Esophagus muscularis mucosa (tissue), 4 donors: Measurements from ENCODE around the gene PRKCE. TPM values are rescaled to one million over a fixed set of nuclear protein-coding genes. Genes with fewer than 3 reads are reported as not detected.
"Not testable (repeated sequence)": the region's sequence is repeated elsewhere in the genome, so short reads cannot be mapped to it uniquely, and the experiment has no call there.

ENCODE experiments used
- DNase-seq: peaks from one replicate; pipeline ENCODE4 v3.0.0-alpha.2; 2017; ENCODE audit errors: extremely low spot score
- H3K27ac ChIP-seq, 4 donors: fragments of 200-600 bp; sonication (generic); replicated peaks in 1 of 4; 1 replicate in 3 of 4; 2 replicates in 1 of 4; pipeline ENCODE4 v1.5.1; 2016 to 2019; ENCODE audit warnings: mild to moderate bottlenecking in 1 of 4
- H3K27me3 ChIP-seq, 4 donors: fragments of 200-600 bp; sonication (generic); one replicate each; pipeline versions ENCODE4 v1.5.1 to v1.6.0; 2016 to 2019
- H3K36me3 ChIP-seq, 4 donors: fragments of 200-600 bp; sonication (generic); one replicate each; pipeline ENCODE4 v1.5.1; 2016 to 2019
- H3K4me1 ChIP-seq, 4 donors: fragments of 200-600 bp; sonication (generic); one replicate each; pipeline ENCODE4 v1.5.1; 2016 to 2019
- H3K4me3 ChIP-seq, 4 donors: fragments of 200-600 bp; sonication (generic); 1 replicate in 2 of 4; 2 replicates in 2 of 4; pipeline ENCODE4 v1.5.1; 2016 to 2019; ENCODE audit warnings: mild to moderate bottlenecking in 4 of 4, moderate library complexity in 1 of 4
- H3K9me3 ChIP-seq, 4 donors: fragments of 200-600 bp; sonication (generic); 1 replicate in 3 of 4; 2 replicates in 1 of 4; pipeline ENCODE4 v1.5.1; 2016 to 2019
- EP300 ChIP-seq: sonication (generic); formaldehyde crosslinking; IDR thresholded peaks from one replicate; pipeline ENCODE4 v1.6.1; 2017; ENCODE audit warnings: antibody characterized with exemption
- POLR2A ChIP-seq: fragments of 450-650 bp; IDR thresholded peaks from one replicate; pipeline ENCODE4 v1.6.1; 2017; ENCODE audit warnings: antibody characterized with exemption, moderate library complexity, mild to moderate bottlenecking, low read depth
- POLR2AphosphoS5 ChIP-seq, 2 donors: sonication (generic); formaldehyde crosslinking; IDR thresholded peaks; one replicate each; pipeline ENCODE4 v1.6.1; 2017; ENCODE audit warnings: antibody characterized with exemption in 2 of 2
- WGBS: methylation state at CpG from one replicate; pipeline ENCODE4 v1.1.5; 2018; 5-methylcytosine and 5-hydroxymethylcytosine counted together
- intact Hi-C: fragments of 100-400 bp; cut with DNase I; formaldehyde crosslinking; loops from one replicate; pipeline ENCODE4 v1.15.1; 2023
- total RNA-seq, 4 donors: library from RNA; depleted of rRNA; stranded (reverse); fragments of >200 nt; gene quantifications; one replicate each; pipeline versions ENCODE4 v1.1.0 to v1.2.1, GENCODE V29; 2016
- TF ChIP-seq, protein P1 (sequence below), 3 experiments: fragments of 200-600 bp in 2 of 3; fragments of 450-650 bp in 1 of 3; sonication (generic) in 2 of 3; IDR thresholded peaks; one replicate each; pipeline ENCODE4 v1.5.1; 2017 to 2019; ENCODE audit warnings: antibody characterized with exemption in 3 of 3, mild to moderate bottlenecking in 2 of 3, moderate library complexity in 1 of 3

Gene PRKCE
- total RNA-seq, 4 donors from 2014 or later: 11.6 to 21.1 (median 13.0) TPM

DNA sequence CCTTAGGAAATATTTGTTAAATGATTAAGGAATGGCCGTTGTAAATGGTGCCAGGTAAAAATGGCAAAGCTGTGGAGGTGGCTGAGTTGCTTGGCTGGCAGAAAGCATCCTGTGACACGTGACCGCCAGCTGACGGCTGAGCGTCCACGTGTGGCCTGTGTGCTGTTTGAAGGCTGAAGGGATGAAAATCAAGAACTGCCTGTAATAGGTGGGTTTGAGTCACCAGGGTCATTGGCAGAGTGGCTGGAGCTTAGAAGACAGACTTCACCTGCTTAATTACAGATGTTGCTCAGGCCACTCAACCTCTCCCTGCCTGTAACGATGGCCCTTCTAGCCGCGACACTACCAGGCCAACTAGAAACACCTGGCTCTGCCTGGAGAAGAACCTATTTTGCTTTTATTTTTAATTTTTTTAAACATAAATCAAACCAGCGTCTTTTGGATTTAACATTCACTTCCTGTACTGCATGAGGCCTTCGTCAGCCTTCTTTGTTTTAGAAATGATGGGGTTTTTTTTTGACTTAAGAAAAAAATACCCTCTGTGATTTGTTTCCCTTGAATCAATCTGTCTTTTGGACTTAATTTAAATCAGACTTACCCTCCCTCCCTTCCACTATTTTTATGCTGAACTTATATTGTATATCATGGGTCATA lies 206.5 kb downstream of the PRKCE start:
- peaks cover 39 to 69% (median 62%) of the 10 kb centered on the region in 4 donors for H3K4me1 ChIP-seq
- no peaks in the 10 kb centered on the region for H3K27me3 ChIP-seq
- no peak for DNase-seq
- H3K36me3 ChIP-seq: no peaks in the 10 kb centered on the region
- H3K27ac ChIP-seq: peak overlapping the region in 3 of 4 donors; percentile 14 to 36 (median 24)
- TF ChIP-seq, protein P1, sequence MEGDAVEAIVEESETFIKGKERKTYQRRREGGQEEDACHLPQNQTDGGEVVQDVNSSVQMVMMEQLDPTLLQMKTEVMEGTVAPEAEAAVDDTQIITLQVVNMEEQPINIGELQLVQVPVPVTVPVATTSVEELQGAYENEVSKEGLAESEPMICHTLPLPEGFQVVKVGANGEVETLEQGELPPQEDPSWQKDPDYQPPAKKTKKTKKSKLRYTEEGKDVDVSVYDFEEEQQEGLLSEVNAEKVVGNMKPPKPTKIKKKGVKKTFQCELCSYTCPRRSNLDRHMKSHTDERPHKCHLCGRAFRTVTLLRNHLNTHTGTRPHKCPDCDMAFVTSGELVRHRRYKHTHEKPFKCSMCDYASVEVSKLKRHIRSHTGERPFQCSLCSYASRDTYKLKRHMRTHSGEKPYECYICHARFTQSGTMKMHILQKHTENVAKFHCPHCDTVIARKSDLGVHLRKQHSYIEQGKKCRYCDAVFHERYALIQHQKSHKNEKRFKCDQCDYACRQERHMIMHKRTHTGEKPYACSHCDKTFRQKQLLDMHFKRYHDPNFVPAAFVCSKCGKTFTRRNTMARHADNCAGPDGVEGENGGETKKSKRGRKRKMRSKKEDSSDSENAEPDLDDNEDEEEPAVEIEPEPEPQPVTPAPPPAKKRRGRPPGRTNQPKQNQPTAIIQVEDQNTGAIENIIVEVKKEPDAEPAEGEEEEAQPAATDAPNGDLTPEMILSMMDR (IDR thresholded peaks at IDR 0.05): no peak
- TF ChIP-seq POLR2AphosphoS5 (IDR thresholded peaks at IDR 0.05) (no peak), POLR2A (no peak), EP300 (no peak)
- intact Hi-C loops: no loop called here
- WGBS: 65% methylated on average over 11 of the region's 11 CpGs
- no peaks in the 10 kb centered on the region for H3K9me3 ChIP-seq
- H3K4me3 ChIP-seq: no peak overlapping the region

DNA sequence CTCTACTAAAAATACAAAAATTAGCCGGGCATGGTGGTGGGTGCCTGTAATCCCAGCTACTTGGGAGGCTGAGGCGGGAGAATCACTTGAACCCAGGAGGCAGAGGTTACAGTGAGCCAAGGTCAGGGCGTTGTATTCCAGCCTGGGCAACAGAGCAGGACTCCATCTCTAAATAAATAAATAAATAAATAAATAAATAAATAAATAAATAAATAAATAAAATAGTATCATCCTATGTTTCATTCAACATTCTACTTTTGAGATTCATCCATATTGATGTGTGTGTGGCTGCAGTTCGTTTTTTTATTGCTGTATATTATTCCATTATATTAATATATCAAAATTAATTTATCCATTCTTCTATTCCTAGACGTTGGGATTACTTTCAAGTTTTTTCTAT lies 207.4 kb downstream of the PRKCE start:
- H3K4me3 ChIP-seq, DNase-seq, H3K9me3 ChIP-seq, H3K27me3 ChIP-seq, intact Hi-C loops, H3K27ac ChIP-seq, H3K36me3 ChIP-seq: not testable (repeated sequence)
- WGBS: 93% methylated on average over 5 of the region's 5 CpGs
- H3K4me1 ChIP-seq: peaks cover 39 to 62% (median 60%) of the 10 kb centered on the region in 4 donors

DNA sequence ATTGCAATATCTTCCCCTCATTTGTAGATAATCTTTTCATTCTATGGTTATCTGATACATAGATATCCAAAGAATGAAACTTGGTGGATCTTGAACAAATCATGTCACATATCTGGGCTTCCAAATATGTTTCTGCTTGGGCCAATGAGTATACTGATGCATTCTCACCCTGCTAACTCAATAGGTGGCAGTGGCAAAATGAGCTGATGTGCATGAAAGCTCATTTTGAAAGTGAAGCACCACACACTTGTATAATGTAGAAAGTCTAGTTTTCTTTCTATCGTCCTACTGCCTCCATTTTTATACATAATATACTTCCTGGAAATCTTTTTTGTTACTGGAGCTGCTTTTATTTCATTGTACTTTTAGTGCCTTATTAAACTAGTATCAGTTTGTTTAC lies 208.2 kb downstream of the PRKCE start:
- H3K27ac ChIP-seq: peak overlapping the region in 2 of 4 donors; percentile 58 to 68
- H3K4me3 ChIP-seq: no peak overlapping the region
- H3K4me1 ChIP-seq: peaks cover 36 to 57% (median 55%) of the 10 kb centered on the region in 4 donors
- 63% methylated on average over 1 of the region's 1 CpG for WGBS
- H3K27me3 ChIP-seq: no peaks in the 10 kb centered on the region
- no peaks in the 10 kb centered on the region for H3K9me3 ChIP-seq
- H3K36me3 ChIP-seq: no peaks in the 10 kb centered on the region
- intact Hi-C loops: no loop called here
- DNase-seq: no peak
- no peak for TF ChIP-seq EP300
- no peak for TF ChIP-seq POLR2A
- TF ChIP-seq, protein P1 (IDR thresholded peaks at IDR 0.05): no peak
- no peak for TF ChIP-seq POLR2AphosphoS5 (IDR thresholded peaks at IDR 0.05)

GRCh38 chr2:45860136-45861121 lies 209.0 kb downstream of the PRKCE start:
- Histone ChIP-seq H3K36me3 (no peaks in the 10 kb centered on the region), H3K9me3 (no peaks in the 10 kb centered on the region), H3K4me3 (peak overlapping the region; percentile 38 to 49 (median 42)), H3K4me1 (peaks cover 29 to 50% (median 48%) of the 10 kb centered on the region in 4 donors), H3K27me3 (no peaks in the 10 kb centered on the region), H3K27ac (peak overlapping the region; percentile 32 to 75 (median 63))
- 4% methylated on average over 8 of the region's 8 CpGs for WGBS
- intact Hi-C loops: no loop called here
- no peak for DNase-seq
- no peak for TF ChIP-seq EP300
- TF ChIP-seq, protein P1 (IDR thresholded peaks at IDR 0.05): peak in 1 of 3 experiments; percentile 20
- TF ChIP-seq POLR2AphosphoS5 (IDR thresholded peaks at IDR 0.05): peak in 1 of 2 donors; percentile 63

- Histone ChIP-seq H3K27me3 (no peaks in the 10 kb centered on the region), H3K4me3 (no peak overlapping the region), H3K27ac (no peak overlapping the region), H3K36me3 (no peaks in the 10 kb centered on the region), H3K4me1 (peaks cover 23 to 29% (median 24%) of the 10 kb centered on the region in 4 donors), H3K9me3 (no peaks in the 10 kb centered on the region)
- DNase-seq: no peak
- 80% methylated on average over 2 of the region's 2 CpGs for WGBS
- TF ChIP-seq POLR2A: no peak
- no peak for TF ChIP-seq EP300
- no peak for TF ChIP-seq POLR2AphosphoS5 (IDR thresholded peaks at IDR 0.05)
- intact Hi-C loops: no loop called here
These were observed 211.4 kb downstream of the PRKCE start for GRCh38 chr2:45862843-45863242.
